ENCODE data around the gene ADTRP. TPM values are rescaled to one million over a fixed set of nuclear protein-coding genes. Genes with fewer than 3 reads are reported as not detected.

ADTRP gene
- total RNA-seq, 3 donors from 2014 or later = 68.5 to 239 (median 91.9) TPM

DNA sequence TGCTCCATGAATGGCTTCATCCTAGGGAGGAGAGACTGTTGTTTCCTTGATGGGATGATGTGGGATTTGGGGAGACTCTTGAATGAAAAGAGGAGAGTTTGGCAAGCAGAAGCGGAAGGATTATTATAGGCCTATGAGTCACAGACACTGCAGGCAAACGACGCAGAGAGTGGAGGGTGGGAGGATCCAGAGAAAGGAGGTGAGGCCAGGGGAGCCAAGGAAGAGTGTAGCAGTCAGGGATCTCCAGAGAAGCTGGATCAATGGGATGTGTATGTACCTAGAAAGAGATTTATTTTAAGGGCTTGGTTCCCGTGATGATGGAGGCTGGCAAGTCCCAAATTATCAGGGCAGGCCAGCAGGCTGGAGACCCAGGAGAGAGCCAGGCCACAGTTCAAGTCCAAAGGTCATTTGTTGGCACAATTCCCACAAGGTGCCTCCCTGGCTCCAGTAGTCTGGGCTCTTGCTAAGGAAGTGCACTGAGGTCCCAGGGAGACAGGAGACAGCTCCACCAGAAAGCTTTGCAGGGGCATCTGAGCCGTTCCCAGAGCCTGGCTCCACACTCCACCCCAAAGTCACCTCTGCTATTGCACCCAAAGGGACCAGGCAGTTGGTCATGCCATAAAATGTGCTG, 76.0 kb downstream of the ADTRP start:
- Histone ChIP-seq H3K4me1 (ENCODE audit: low read depth) (peaks cover 10% of the 10 kb centered on the region), H3K36me3 (ENCODE audit: low read depth) (no peaks in the 10 kb centered on the region), H3K9me3 (no peaks in the 10 kb centered on the region), H3K4me3 (no peak overlapping the region)
- peak in 2 of 3 donors; percentile 47 to 67 for DNase-seq
- ATAC-seq = peak; percentile 94
- TF ChIP-seq, protein P1, sequence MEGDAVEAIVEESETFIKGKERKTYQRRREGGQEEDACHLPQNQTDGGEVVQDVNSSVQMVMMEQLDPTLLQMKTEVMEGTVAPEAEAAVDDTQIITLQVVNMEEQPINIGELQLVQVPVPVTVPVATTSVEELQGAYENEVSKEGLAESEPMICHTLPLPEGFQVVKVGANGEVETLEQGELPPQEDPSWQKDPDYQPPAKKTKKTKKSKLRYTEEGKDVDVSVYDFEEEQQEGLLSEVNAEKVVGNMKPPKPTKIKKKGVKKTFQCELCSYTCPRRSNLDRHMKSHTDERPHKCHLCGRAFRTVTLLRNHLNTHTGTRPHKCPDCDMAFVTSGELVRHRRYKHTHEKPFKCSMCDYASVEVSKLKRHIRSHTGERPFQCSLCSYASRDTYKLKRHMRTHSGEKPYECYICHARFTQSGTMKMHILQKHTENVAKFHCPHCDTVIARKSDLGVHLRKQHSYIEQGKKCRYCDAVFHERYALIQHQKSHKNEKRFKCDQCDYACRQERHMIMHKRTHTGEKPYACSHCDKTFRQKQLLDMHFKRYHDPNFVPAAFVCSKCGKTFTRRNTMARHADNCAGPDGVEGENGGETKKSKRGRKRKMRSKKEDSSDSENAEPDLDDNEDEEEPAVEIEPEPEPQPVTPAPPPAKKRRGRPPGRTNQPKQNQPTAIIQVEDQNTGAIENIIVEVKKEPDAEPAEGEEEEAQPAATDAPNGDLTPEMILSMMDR (IDR thresholded peaks at IDR 0.05) = no peak
- intact Hi-C loops (cut with DNase I, micrococcal nuclease) = no loop called here

DNA sequence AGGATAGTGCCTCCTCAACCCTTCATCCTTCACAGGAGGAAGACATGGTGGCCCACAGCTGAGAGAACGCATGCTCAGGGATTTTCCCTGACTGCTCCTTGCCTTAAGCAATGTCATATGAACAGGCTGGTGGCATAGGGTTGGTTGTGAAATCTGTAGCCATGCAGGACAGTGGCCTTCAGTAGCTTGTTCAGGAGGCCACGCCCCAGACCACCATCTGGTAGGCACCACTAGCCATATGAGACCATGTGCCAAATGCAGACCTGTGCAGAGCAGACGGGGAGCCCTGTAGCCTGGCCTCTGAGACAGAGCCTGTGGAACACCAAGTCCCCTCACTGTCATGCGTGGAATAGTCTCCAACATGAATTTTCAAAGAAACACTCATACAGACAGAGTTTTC, 76.5 kb downstream of the ADTRP start:
- Histone ChIP-seq H3K4me1 (ENCODE audit: low read depth) (peaks cover 10% of the 10 kb centered on the region), H3K4me3 (no peak overlapping the region), H3K36me3 (ENCODE audit: low read depth) (no peaks in the 10 kb centered on the region), H3K9me3 (no peaks in the 10 kb centered on the region)
- ATAC-seq = peak; percentile 14
- TF ChIP-seq, protein P1 (IDR thresholded peaks at IDR 0.05) = no peak
- intact Hi-C loops (cut with DNase I, micrococcal nuclease) = no loop called here
- DNase-seq = no peak

DNA sequence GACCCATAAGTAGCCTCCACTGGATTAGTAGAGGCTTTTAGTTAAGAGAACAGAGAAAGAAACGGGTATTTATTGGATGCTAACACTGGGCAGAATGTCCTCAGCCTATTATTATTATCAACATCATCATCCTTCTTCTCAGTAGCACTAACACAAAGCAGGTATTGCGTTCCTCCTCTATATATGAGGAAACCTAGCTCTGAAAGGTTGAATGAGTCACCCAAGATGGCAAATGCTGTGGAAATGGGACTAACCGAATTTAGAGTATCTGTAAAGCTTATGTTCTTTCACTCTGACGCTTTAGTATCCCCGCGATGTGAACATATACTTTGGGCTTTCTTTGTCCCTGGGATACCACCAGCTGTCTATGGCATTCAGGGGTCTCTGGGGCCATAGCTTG, 77.0 kb downstream of the ADTRP start:
- Histone ChIP-seq H3K4me1 (ENCODE audit: low read depth) (peaks cover 10% of the 10 kb centered on the region), H3K9me3 (no peaks in the 10 kb centered on the region), H3K36me3 (ENCODE audit: low read depth) (no peaks in the 10 kb centered on the region), H3K4me3 (no peak overlapping the region)
- intact Hi-C loops (cut with DNase I, micrococcal nuclease) = no loop called here
- TF ChIP-seq, protein P1 (IDR thresholded peaks at IDR 0.05) = no peak
- no peak for DNase-seq
- ATAC-seq = no peak

DNA sequence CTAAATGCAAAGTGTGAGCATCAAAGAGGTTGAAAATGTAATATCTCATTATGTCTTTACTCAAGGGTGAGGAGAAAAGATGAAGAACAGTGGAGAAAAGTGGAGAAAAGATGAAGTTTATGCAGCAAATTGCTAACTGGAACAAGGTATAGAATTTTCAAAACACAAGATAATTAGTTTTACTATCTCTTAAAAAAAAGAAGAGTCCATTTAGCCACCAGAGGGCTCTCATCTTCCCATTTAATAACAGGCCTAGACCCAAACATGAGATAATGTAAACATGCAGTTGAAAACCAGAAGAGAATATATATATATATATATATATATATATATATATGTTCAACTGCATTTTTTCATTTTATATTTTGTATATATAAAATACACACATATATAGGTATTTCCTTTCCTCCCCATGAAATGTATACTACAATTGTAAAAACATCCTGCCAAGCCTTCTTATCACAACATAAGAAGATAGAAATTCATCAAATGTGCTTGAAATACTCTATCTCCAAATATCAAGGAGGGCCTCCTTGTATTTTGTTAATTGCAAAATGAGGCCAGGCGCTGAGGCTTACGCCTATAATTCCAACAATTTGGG, 78.4 kb downstream of the ADTRP start:
- TF ChIP-seq, protein P1 (IDR thresholded peaks at IDR 0.05) = no peak
- H3K36me3 ChIP-seq (ENCODE audit: low read depth) = no peaks in the 10 kb centered on the region
- no peak overlapping the region for H3K4me3 ChIP-seq
- H3K9me3 ChIP-seq = no peaks in the 10 kb centered on the region
- no peak for ATAC-seq
- peaks cover 10% of the 10 kb centered on the region for H3K4me1 ChIP-seq (ENCODE audit: low read depth)
- peak in 1 of 3 donors; percentile 71 for DNase-seq
- intact Hi-C loops (cut with DNase I, micrococcal nuclease) = no loop called here

DNA sequence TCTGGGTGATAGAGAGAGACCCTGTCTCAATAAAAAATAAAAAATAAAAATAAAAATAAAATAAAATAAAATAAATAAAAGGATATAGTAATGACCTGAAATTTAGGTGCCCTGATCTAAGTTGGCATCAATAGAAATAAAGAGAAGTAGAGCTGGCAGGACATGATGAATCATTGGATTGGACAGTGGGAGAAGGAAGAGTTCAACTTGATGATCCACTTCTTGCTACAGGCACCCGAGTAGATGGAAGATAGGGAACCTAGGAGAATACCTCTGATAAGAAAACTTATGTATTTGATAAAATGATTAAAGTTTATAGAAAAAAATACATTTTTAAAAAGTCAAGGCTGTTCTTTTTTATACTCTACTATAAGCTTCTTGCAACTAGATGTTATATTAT, 79.0 kb downstream of the ADTRP start:
- intact Hi-C loops (cut with DNase I, micrococcal nuclease) = no loop called here
- ATAC-seq = no peak

More for the DNA sequence above, 79.0 kb downstream of the ADTRP start:
- Histone ChIP-seq H3K9me3 (no peaks in the 10 kb centered on the region), H3K4me3 (no peak overlapping the region), H3K4me1 (ENCODE audit: low read depth) (peaks cover 10% of the 10 kb centered on the region), H3K36me3 (ENCODE audit: low read depth) (no peaks in the 10 kb centered on the region)
- DNase-seq = no peak
- TF ChIP-seq, protein P1 (IDR thresholded peaks at IDR 0.05) = no peak
